ENCODE results near the gene TOP2B. TPM values are rescaled to one million over a fixed set of nuclear protein-coding genes. Genes with fewer than 3 reads are reported as not detected.

TOP2B gene
- total RNA-seq, 1 donor from 2014 or later, result 20.0 TPM

- no peak overlapping the region for H3K4me3 ChIP-seq
- DNase-seq (ENCODE audit: low spot score in 2 of 2), result no peak
- no peaks in the 10 kb centered on the region for H3K36me3 ChIP-seq
- H3K27ac ChIP-seq, result no peak overlapping the region
- H3K9me3 ChIP-seq, result peaks cover 5 to 7% of the 10 kb centered on the region in 2 donors
- H3K27me3 ChIP-seq, result no peaks in the 10 kb centered on the region
- intact Hi-C loops (cut with DNase I), result no loop called here
- H3K4me1 ChIP-seq, result peaks cover 0 to 22% of the 10 kb centered on the region in 2 donors
- no peak for TF ChIP-seq CTCF (IDR thresholded peaks at IDR 0.05)
Observed at GRCh38 chr3:25654576-25654975, 10.1 kb downstream of the TOP2B start.

GRCh38 chr3:25653322-25653721 is 11.4 kb downstream of the TOP2B start:
- Histone ChIP-seq H3K27ac (no peak overlapping the region), H3K36me3 (no peaks in the 10 kb centered on the region), H3K4me3 (no peak overlapping the region), H3K27me3 (no peaks in the 10 kb centered on the region), H3K9me3 (peaks cover 14 to 20% of the 10 kb centered on the region in 2 donors), H3K4me1 (peaks cover 0 to 22% of the 10 kb centered on the region in 2 donors)
- intact Hi-C loops (cut with DNase I), result no loop called here
- TF ChIP-seq CTCF (IDR thresholded peaks at IDR 0.05), result no peak
- DNase-seq (ENCODE audit: low spot score in 2 of 2), result no peak

DNA sequence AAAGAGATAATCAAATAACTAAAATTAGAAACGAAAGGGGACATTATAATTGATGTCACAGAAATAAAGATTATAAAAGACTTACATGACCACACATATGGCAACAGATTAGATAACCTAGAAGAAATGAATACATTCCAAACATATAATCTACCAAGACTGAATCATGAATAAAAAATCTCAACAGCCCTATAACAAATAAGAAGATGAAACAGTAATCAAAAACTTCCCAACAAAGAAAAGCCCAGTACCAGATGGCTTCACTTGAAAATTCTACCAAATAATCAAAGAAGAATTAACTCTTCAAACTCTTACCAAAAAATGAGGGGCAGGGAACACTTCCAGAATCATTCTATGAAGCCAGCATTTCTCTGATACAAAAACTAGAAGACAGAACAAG is 11.8 kb downstream of the TOP2B start:
- H3K27ac ChIP-seq, result no peak overlapping the region
- no peaks in the 10 kb centered on the region for H3K36me3 ChIP-seq
- TF ChIP-seq CTCF (IDR thresholded peaks at IDR 0.05), result no peak
- intact Hi-C loops (cut with DNase I), result no loop called here
- DNase-seq (ENCODE audit: low spot score in 2 of 2), result no peak
- H3K4me1 ChIP-seq, result peaks cover 0 to 22% of the 10 kb centered on the region in 2 donors
- H3K9me3 ChIP-seq, result peaks cover 14 to 20% of the 10 kb centered on the region in 2 donors
- H3K27me3 ChIP-seq, result no peaks in the 10 kb centered on the region
- H3K4me3 ChIP-seq, result no peak overlapping the region

DNA sequence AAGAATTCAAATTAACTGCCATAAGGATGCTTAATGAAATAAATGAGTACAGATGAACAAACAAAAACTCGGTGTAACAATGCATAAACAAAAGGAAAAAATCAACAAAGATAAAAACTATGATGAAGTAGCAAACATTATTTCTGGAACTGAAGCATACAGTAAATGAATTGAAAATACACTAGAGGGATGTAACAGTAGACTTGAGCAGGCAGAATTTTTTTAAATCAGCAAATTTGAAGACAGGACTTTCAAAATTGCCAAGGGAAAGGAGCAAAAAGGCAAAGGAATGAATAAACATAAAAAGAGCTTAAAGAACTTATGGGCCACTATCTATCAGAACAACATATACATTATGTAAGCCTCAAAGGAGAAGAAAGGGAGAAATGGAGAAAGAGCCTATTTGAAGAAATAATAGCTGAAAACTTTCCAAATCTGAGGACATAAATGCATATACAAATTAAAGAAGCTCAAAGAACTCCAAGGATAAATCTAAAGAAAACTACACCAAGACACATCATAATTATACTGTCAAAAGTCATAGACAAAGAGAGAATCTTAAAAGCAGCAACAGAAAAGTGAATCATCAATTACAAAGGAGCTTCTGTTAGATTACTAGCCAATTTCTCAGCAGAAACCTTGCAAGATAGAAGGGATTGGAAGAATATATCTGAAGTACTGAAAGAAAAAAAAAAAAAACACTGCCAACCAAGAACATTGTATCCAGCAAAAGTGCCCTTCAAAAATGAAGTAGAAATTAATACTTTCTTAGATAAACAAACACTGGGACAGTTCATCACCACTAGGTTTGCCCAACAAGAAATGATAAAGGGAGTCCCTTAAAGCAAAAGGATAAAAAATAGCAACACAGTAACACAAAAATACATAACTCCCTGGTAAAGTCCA is 15.5 kb downstream of the TOP2B start:
- Histone ChIP-seq H3K4me1 (peaks cover 0 to 15% of the 10 kb centered on the region in 2 donors), H3K27ac (no peak overlapping the region), H3K27me3 (no peaks in the 10 kb centered on the region), H3K9me3 (peaks cover 14 to 20% of the 10 kb centered on the region in 2 donors), H3K36me3 (peaks cover 0 to 3% of the 10 kb centered on the region in 2 donors), H3K4me3 (no peak overlapping the region)
- TF ChIP-seq CTCF (IDR thresholded peaks at IDR 0.05), result no peak
- intact Hi-C loops (cut with DNase I), result loop anchor here (5.0 to 10.0 kb wide), 3 partner anchors 106 to 1063 kb away; no protein-coding TSS in a partner anchor
- DNase-seq (ENCODE audit: low spot score in 2 of 2), result no peak

- peaks cover 14 to 20% of the 10 kb centered on the region in 2 donors for H3K9me3 ChIP-seq
- no peak overlapping the region for H3K4me3 ChIP-seq
- H3K36me3 ChIP-seq, result peaks cover 0 to 4% of the 10 kb centered on the region in 2 donors
- H3K27me3 ChIP-seq, result no peaks in the 10 kb centered on the region
- intact Hi-C loops (cut with DNase I), result loop anchor here (5.0 to 10.0 kb wide), 3 partner anchors 107 to 1064 kb away; no protein-coding TSS in a partner anchor
- peaks cover 0 to 9% of the 10 kb centered on the region in 2 donors for H3K4me1 ChIP-seq
- no peak overlapping the region for H3K27ac ChIP-seq
- TF ChIP-seq CTCF (IDR thresholded peaks at IDR 0.05), result peak; percentile 66 to 86 (median 79)
- DNase-seq (ENCODE audit: low spot score in 2 of 2), result peak in 1 of 2 donors; percentile 84
Observed at GRCh38 chr3:25648107-25648535, 16.6 kb downstream of the TOP2B start.

All from ascending aorta (tissue), 2 donors.